Measurements from ENCODE around the gene KHDRBS2. TPM values are rescaled to one million over a fixed set of nuclear protein-coding genes. Genes with fewer than 3 reads are reported as not detected.

Gene KHDRBS2
- total RNA-seq, 1 donor from 2014 or later, result not detected

DNA sequence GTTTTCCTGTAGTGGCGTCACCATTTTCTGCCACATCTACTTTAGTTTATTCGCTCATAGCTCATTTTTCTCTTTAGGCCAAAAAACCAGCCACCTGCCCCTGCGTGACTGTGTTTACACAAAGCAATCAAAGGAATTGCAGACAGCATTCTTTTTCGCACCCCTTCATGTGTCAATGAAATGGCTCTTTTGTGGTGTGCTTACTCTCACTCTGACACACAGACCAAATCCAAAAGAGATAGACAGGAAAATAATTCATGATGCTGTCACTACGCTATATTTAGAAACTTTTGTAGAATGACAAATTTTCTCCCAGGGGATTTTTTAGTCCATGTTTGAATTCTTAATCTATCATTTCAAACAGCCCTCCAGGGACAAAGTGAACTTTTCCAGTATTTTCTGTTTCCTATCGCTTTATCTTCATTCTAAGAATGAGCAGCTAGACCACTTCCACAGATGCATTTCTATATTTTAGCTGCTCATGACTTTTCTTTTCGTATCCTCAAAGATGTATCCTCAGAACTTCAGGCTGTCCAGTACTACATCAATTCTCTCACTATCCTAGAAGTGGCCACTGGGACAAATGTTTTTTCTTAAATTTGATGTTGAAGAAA, 37.9 kb upstream of the KHDRBS2 start:
- no peaks in the 10 kb centered on the region for H3K36me3 ChIP-seq (ENCODE audit: insufficient read depth, low read length)
- Mint-ChIP-seq H3K4me1 (ENCODE audit: low read depth, unreplicated experiment) (peaks cover 12% of the 10 kb centered on the region), H3K27ac (ENCODE audit: unreplicated experiment) (peak overlapping the region; percentile 87), H3K9me3 (ENCODE audit: unreplicated experiment) (no peaks in the 10 kb centered on the region), H3K4me3 (ENCODE audit: unreplicated experiment) (no peak overlapping the region), H3K36me3 (ENCODE audit: low read depth, unreplicated experiment) (no peaks in the 10 kb centered on the region), H3K27me3 (ENCODE audit: low read depth, unreplicated experiment) (no peaks in the 10 kb centered on the region)
- H3K27me3 ChIP-seq (ENCODE audit: insufficient read depth, low read length), result no peaks in the 10 kb centered on the region
- H4K20me1 ChIP-seq (ENCODE audit: insufficient read depth, low read length), result no peaks in the 10 kb centered on the region
- H3K9me3 ChIP-seq (ENCODE audit: insufficient read depth, low read depth, low read length), result peaks cover 3% of the 10 kb centered on the region
- H3K27ac ChIP-seq (ENCODE audit: low read depth, low read length), result no peak overlapping the region
- H3K4me1 ChIP-seq (ENCODE audit: insufficient read depth, low read length), result no peaks in the 10 kb centered on the region
- TF ChIP-seq CTCF (IDR thresholded peaks at IDR 0.05; ENCODE audit: insufficient read depth, low read depth, low read length) (no peak), EZH2 (IDR thresholded peaks at IDR 0.05; ENCODE audit: insufficient read depth, low read length) (no peak)
- no peak overlapping the region for H3K4me2 ChIP-seq (ENCODE audit: low read length)
- H3K9ac ChIP-seq (ENCODE audit: low read length), result no peak overlapping the region
- no peak overlapping the region for H2AFZ ChIP-seq (ENCODE audit: low read depth, low read length)
- no peak for DNase-seq (ENCODE audit: low read depth)
- no peak for FAIRE-seq
- H3K79me2 ChIP-seq (ENCODE audit: insufficient read depth, low read length), result no peaks in the 10 kb centered on the region
- H3K4me3 ChIP-seq (ENCODE audit: insufficient read depth, low read depth, low read length), result no peak overlapping the region

DNA sequence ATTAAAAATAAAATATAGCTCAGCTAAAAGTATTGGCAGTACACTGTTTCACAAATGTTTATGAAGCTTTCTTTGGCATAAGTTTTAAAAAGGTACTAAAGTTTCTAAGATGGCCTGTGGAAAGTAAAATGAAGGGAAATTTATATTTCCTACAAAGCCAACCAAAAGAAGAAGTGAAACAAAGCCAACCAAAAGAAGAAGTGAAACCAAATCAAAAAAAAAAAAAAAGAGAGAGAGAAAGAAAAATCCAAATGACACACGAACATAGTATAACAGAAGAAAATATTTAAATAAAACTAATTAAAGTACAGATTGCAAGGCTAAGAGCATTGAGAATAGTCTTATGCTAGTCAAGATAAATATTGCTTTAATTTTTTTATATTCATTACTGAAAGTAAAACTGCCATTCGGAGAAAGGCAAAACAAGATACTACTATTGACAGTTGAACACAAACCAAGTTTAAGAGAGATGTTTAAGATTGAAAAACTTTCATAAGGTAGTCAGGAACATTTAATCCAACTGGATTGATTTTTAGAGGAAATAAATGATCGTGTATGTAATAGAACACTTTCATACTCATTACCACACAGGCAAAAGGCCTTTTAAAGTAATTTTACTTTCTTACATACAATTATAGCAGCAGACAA, 12.8 kb upstream of the KHDRBS2 start:
- no peaks in the 10 kb centered on the region for H3K4me1 Mint-ChIP-seq (ENCODE audit: low read depth, unreplicated experiment)
- H3K27me3 Mint-ChIP-seq (ENCODE audit: low read depth, unreplicated experiment), result no peaks in the 10 kb centered on the region
- no peak for DNase-seq (ENCODE audit: low read depth)
- Histone ChIP-seq H4K20me1 (ENCODE audit: insufficient read depth, low read length) (no peaks in the 10 kb centered on the region), H2AFZ (ENCODE audit: low read depth, low read length) (no peak overlapping the region), H3K27ac (ENCODE audit: low read depth, low read length) (no peak overlapping the region), H3K27me3 (ENCODE audit: insufficient read depth, low read length) (no peaks in the 10 kb centered on the region), H3K4me2 (ENCODE audit: low read length) (no peak overlapping the region), H3K9ac (ENCODE audit: low read length) (no peak overlapping the region), H3K4me1 (ENCODE audit: insufficient read depth, low read length) (no peaks in the 10 kb centered on the region), H3K4me3 (ENCODE audit: insufficient read depth, low read depth, low read length) (no peak overlapping the region), H3K79me2 (ENCODE audit: insufficient read depth, low read length) (no peaks in the 10 kb centered on the region), H3K36me3 (ENCODE audit: insufficient read depth, low read length) (no peaks in the 10 kb centered on the region), H3K9me3 (ENCODE audit: insufficient read depth, low read depth, low read length) (no peaks in the 10 kb centered on the region)
- no peaks in the 10 kb centered on the region for H3K9me3 Mint-ChIP-seq (ENCODE audit: unreplicated experiment)
- TF ChIP-seq CTCF (IDR thresholded peaks at IDR 0.05; ENCODE audit: insufficient read depth, low read depth, low read length), result no peak
- TF ChIP-seq EZH2 (IDR thresholded peaks at IDR 0.05; ENCODE audit: insufficient read depth, low read length), result no peak
- no peak overlapping the region for H3K27ac Mint-ChIP-seq (ENCODE audit: unreplicated experiment)
- H3K36me3 Mint-ChIP-seq (ENCODE audit: low read depth, unreplicated experiment), result no peaks in the 10 kb centered on the region
- no peak for FAIRE-seq
- no peak overlapping the region for H3K4me3 Mint-ChIP-seq (ENCODE audit: unreplicated experiment)

DNA sequence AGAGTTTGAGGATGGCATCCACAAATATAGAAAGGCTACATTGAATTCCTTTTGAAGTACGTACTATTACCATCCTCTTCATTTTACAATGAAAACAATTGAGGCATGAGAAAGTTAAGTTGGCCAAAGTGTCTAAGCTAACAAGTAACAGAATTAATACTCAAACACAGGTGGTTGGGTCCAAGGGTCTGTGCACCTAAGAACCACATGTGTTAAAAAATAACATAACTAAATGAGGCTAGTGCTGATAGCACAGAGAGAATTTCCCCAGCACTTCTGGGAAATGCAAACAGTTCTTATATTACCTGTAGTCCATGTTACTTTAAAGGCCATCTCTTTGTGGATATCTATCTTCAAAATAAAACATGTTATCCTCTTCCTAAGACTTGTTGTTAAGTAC, 10.5 kb upstream of the KHDRBS2 start:
- Mint-ChIP-seq H3K27ac (ENCODE audit: unreplicated experiment) (no peak overlapping the region), H3K27me3 (ENCODE audit: low read depth, unreplicated experiment) (no peaks in the 10 kb centered on the region), H3K4me1 (ENCODE audit: low read depth, unreplicated experiment) (no peaks in the 10 kb centered on the region), H3K9me3 (ENCODE audit: unreplicated experiment) (no peaks in the 10 kb centered on the region), H3K36me3 (ENCODE audit: low read depth, unreplicated experiment) (no peaks in the 10 kb centered on the region), H3K4me3 (ENCODE audit: unreplicated experiment) (no peak overlapping the region)
- Histone ChIP-seq H3K36me3 (ENCODE audit: insufficient read depth, low read length) (no peaks in the 10 kb centered on the region), H3K79me2 (ENCODE audit: insufficient read depth, low read length) (no peaks in the 10 kb centered on the region), H2AFZ (ENCODE audit: low read depth, low read length) (no peak overlapping the region), H3K4me3 (ENCODE audit: insufficient read depth, low read depth, low read length) (no peak overlapping the region), H3K4me2 (ENCODE audit: low read length) (no peak overlapping the region), H3K27me3 (ENCODE audit: insufficient read depth, low read length) (no peaks in the 10 kb centered on the region), H3K9ac (ENCODE audit: low read length) (no peak overlapping the region), H3K9me3 (ENCODE audit: insufficient read depth, low read depth, low read length) (no peaks in the 10 kb centered on the region), H4K20me1 (ENCODE audit: insufficient read depth, low read length) (no peaks in the 10 kb centered on the region), H3K27ac (ENCODE audit: low read depth, low read length) (no peak overlapping the region), H3K4me1 (ENCODE audit: insufficient read depth, low read length) (no peaks in the 10 kb centered on the region)
- TF ChIP-seq EZH2 (IDR thresholded peaks at IDR 0.05; ENCODE audit: insufficient read depth, low read length) (no peak), CTCF (IDR thresholded peaks at IDR 0.05; ENCODE audit: insufficient read depth, low read depth, low read length) (no peak)
- DNase-seq (ENCODE audit: low read depth) (no peak), FAIRE-seq (no peak)

Data from astrocyte (in vitro differentiated cells and primary cell).